Right renal pelvis (tissue), 4 donors: Measurements from ENCODE around the gene CRISP2. TPM values are rescaled to one million over a fixed set of nuclear protein-coding genes. Genes with fewer than 3 reads are reported as not detected.
"Not testable (repeated sequence)": the region's sequence is repeated elsewhere in the genome, so short reads cannot be mapped to it uniquely, and the experiment has no call there.

ENCODE experiments used
- DNase-seq, 4 donors: peaks; one replicate each; pipeline ENCODE4 v3.0.0-alpha.2; 2013; ENCODE audit warnings: low read depth in 4 of 4, low spot score in 3 of 4, missing footprints in 1 of 4
- polyA plus RNA-seq, 4 donors: library from polyadenylated mRNA; unstranded; fragments of 120-200 nt; gene quantifications; one replicate each; pipeline ENCODE4 v1.2.1, GENCODE V29; 2013; ENCODE audit not compliant: insufficient read length in 4 of 4

Gene CRISP2
- polyA plus RNA-seq, result under 1 TPM; 0.04 to 0.21 (median 0.18) TPM

- DNase-seq, result peak in 1 of 4 donors; percentile 1
These were observed at the start of gene CRISP2 for GRCh38 chr6:49713346-49713745. Gene CRISP2 (minus strand): TSS chr6:49713543. CDS start chr6:49709196, 4,347 bp downstream.

GRCh38 chr6:49744259-49744658 is 30.9 kb upstream of the CRISP2 start, which contains the start of gene CRISP3:
Gene CRISP3 (minus strand): TSS chr6:49744388. CDS start chr6:49744367, 21 bp downstream.
- DNase-seq, result no peak

- no peak for DNase-seq
These were observed 30.1 kb upstream of the CRISP2 start for GRCh38 chr6:49743429-49743828.

GRCh38 chr6:49739423-49739822 is 26.1 kb upstream of the CRISP2 start:
- DNase-seq, result no peak

- DNase-seq, result no peak
These were observed 22.7 kb upstream of the CRISP2 start for GRCh38 chr6:49736017-49736508.

GRCh38 chr6:49733680-49734079 is 20.3 kb upstream of the CRISP2 start:
- DNase-seq, result no peak

GRCh38 chr6:49732781-49733180 is 19.4 kb upstream of the CRISP2 start:
- DNase-seq, result no peak

- no peak for DNase-seq
These were observed 16.9 kb upstream of the CRISP2 start for GRCh38 chr6:49730251-49730650.

- DNase-seq, result not testable (repeated sequence)
These were observed 10.6 kb upstream of the CRISP2 start for GRCh38 chr6:49723917-49724316.

GRCh38 chr6:49721297-49721696 is 8.0 kb upstream of the CRISP2 start:
- no peak for DNase-seq

- no peak for DNase-seq
These were observed 7.0 kb upstream of the CRISP2 start for GRCh38 chr6:49720372-49720771.

- no peak for DNase-seq
These were observed 14.9 kb downstream of the CRISP2 start for GRCh38 chr6:49698478-49698877.

- DNase-seq, result no peak
These were observed 19.8 kb downstream of the CRISP2 start for GRCh38 chr6:49693512-49693911.

- DNase-seq, result no peak
These were observed 20.8 kb downstream of the CRISP2 start for GRCh38 chr6:49692534-49692933.

- no peak for DNase-seq
These were observed 36.6 kb downstream of the CRISP2 start for GRCh38 chr6:49676671-49677281.

- DNase-seq, result no peak
These were observed 37.5 kb downstream of the CRISP2 start for GRCh38 chr6:49675816-49676215.

GRCh38 chr6:49668083-49668511 is 45.2 kb downstream of the CRISP2 start:
- no peak for DNase-seq

- no peak for DNase-seq
These were observed 46.2 kb downstream of the CRISP2 start for GRCh38 chr6:49666930-49667757.

- DNase-seq, result no peak
These were observed 46.9 kb downstream of the CRISP2 start for GRCh38 chr6:49666480-49666879.

- DNase-seq, result no peak
These were observed 48.5 kb downstream of the CRISP2 start for GRCh38 chr6:49664817-49665216.

GRCh38 chr6:49664054-49664453 is 49.3 kb downstream of the CRISP2 start:
- DNase-seq, result not testable (repeated sequence)

- no peak for DNase-seq
These were observed 50.5 kb downstream of the CRISP2 start for GRCh38 chr6:49662892-49663261.
